BJ (cell line): ENCODE data around the gene GBX1. TPM values are rescaled to one million over a fixed set of nuclear protein-coding genes. Genes with fewer than 3 reads are reported as not detected.

Experiments used
- CTCF ChIA-PET: fragments of 350-600 bp; formaldehyde crosslinking; extraction: SDS; loops from one replicate; lab custom pipeline; 2021; ENCODE audit warnings: antibody characterized with exemption, inconsistent platforms; lab: Yijun Ruan, JAX
- POLR2A ChIA-PET: fragments of 300-600 bp; sonication (Branson Sonifier 250); formaldehyde crosslinking; extraction: SDS; loops from one replicate; lab custom pipeline; 2021; ENCODE audit warnings: antibody characterized with exemption; lab: Charles Lee
- DNase-seq: peaks from one replicate; pipeline ENCODE4 v3.0.0-alpha.2; 2011; ENCODE audit warnings: low read depth
- H3K27me3 ChIP-seq: 2 replicates; pipeline ENCODE4 v1.6.0; 2011; ENCODE audit warnings: low read length; ENCODE audit not compliant: control insufficient read depth, insufficient read depth
- H3K36me3 ChIP-seq: 2 replicates; pipeline ENCODE4 v1.5.1; 2011; ENCODE audit warnings: low read length; ENCODE audit not compliant: control insufficient read depth, insufficient read depth
- H3K4me3 ChIP-seq: 2 replicates; pipeline ENCODE4 v1.5.1; 2011; ENCODE audit warnings: low read depth, mild to moderate bottlenecking, control low read depth, low read length
- CTCF ChIP-seq: IDR thresholded peaks from 2 replicates; pipeline ENCODE4 v1.5.1; 2011; ENCODE audit warnings: low read depth, mild to moderate bottlenecking, control low read depth, inconsistent platforms, low read length, moderate library complexity; ENCODE audit not compliant: insufficient read depth
- polyA plus RNA-seq: library from polyadenylated mRNA; depleted of rRNA; stranded (reverse); fragments of >200 nt; gene quantifications from 2 replicates; pipeline ENCODE4 v1.2.3, GENCODE V29; 2011

The GBX1 gene
- polyA plus RNA-seq, 1 experiment = not detected

GRCh38 chr7:151201344-151201743, 33.9 kb upstream of the GBX1 start:
- no peaks in the 10 kb centered on the region for H3K36me3 ChIP-seq
- TF ChIP-seq CTCF = no peak
- CTCF ChIA-PET = interaction anchor here (1.1 kb wide), 1 partner anchor 43 kb away, joined by 4 read pairs; no protein-coding TSS in a partner anchor
- DNase-seq = no peak
- H3K4me3 ChIP-seq = no peak overlapping the region
- POLR2A ChIA-PET = no interaction called here
- peaks cover 37% of the 10 kb centered on the region for H3K27me3 ChIP-seq

- no peaks in the 10 kb centered on the region for H3K36me3 ChIP-seq
- DNase-seq = no peak
- TF ChIP-seq CTCF = no peak
- peaks cover 45% of the 10 kb centered on the region for H3K27me3 ChIP-seq
- ChIA-PET POLR2A (no interaction called here), CTCF (interaction anchor here (0.8 kb wide), 1 partner anchor 28 kb away, joined by 3 read pairs; the partner anchor contains the start of gene ABCF2)
- no peak overlapping the region for H3K4me3 ChIP-seq
These were observed 31.7 kb upstream of the GBX1 start for GRCh38 chr7:151198945-151199848.

- TF ChIP-seq CTCF = no peak
- Histone ChIP-seq H3K4me3 (no peak overlapping the region), H3K36me3 (no peaks in the 10 kb centered on the region), H3K27me3 (peaks cover 42% of the 10 kb centered on the region)
- no peak for DNase-seq
- ChIA-PET CTCF (no interaction called here), POLR2A (no interaction called here)
These were observed 30.4 kb upstream of the GBX1 start for GRCh38 chr7:151197932-151198331.

GRCh38 chr7:151195616-151196450, 28.3 kb upstream of the GBX1 start:
- peaks cover 41% of the 10 kb centered on the region for H3K27me3 ChIP-seq

More at GRCh38 chr7:151195616-151196450, 28.3 kb upstream of the GBX1 start:
- no peak for TF ChIP-seq CTCF
- no peak for DNase-seq
- no peak overlapping the region for H3K4me3 ChIP-seq
- ChIA-PET POLR2A (no interaction called here), CTCF (no interaction called here)
- no peaks in the 10 kb centered on the region for H3K36me3 ChIP-seq
